ENCODE measurements around the gene ASMTL. TPM values are rescaled to one million over a fixed set of nuclear protein-coding genes. Genes with fewer than 3 reads are reported as not detected.
"Not testable (repeated sequence)": the region's sequence is repeated elsewhere in the genome, so short reads cannot be mapped to it uniquely, and the experiment has no call there.

ASMTL gene
- total RNA-seq, 6 experiments from 2014 or later, result 26.8 to 35.1 (median 32.8) TPM

GRCh38 chrX:1416327-1416784, 36.4 kb downstream of the ASMTL start:
- Mint-ChIP-seq H3K9me3 (peaks cover 12% of the 10 kb centered on the region), H3K27me3 (ENCODE audit: insufficient read depth) (peaks cover 7% of the 10 kb centered on the region; the same call in 1 of the 2 replicates), H3K4me3 (no peak overlapping the region), H3K4me1 (ENCODE audit: low read depth) (no peaks in the 10 kb centered on the region), H3K36me3 (ENCODE audit: low read depth) (peaks cover 27% of the 10 kb centered on the region), H3K27ac (no peak overlapping the region)
- no peak for DNase-seq
- TF ChIP-seq CTCF (IDR thresholded peaks at IDR 0.05), result no peak

- no peaks in the 10 kb centered on the region; the same call in 1 of the 2 replicates for H3K27me3 Mint-ChIP-seq (ENCODE audit: insufficient read depth)
- no peaks in the 10 kb centered on the region for H3K9me3 Mint-ChIP-seq
- H3K36me3 Mint-ChIP-seq (ENCODE audit: low read depth), result peaks cover 18% of the 10 kb centered on the region
- no peak overlapping the region for H3K4me3 Mint-ChIP-seq
- H3K27ac Mint-ChIP-seq, result no peak overlapping the region
- no peak for DNase-seq
- no peaks in the 10 kb centered on the region for H3K4me1 Mint-ChIP-seq (ENCODE audit: low read depth)
- TF ChIP-seq CTCF (IDR thresholded peaks at IDR 0.05), result no peak
Observed at GRCh38 chrX:1412551-1413161, 40.1 kb downstream of the ASMTL start.

GRCh38 chrX:1411326-1411725, 41.4 kb downstream of the ASMTL start:
- no peak overlapping the region for H3K4me3 Mint-ChIP-seq
- no peaks in the 10 kb centered on the region for H3K4me1 Mint-ChIP-seq (ENCODE audit: low read depth)
- no peaks in the 10 kb centered on the region for H3K9me3 Mint-ChIP-seq
- no peaks in the 10 kb centered on the region; the same call in 1 of the 2 replicates for H3K27me3 Mint-ChIP-seq (ENCODE audit: insufficient read depth)
- H3K27ac Mint-ChIP-seq, result no peak overlapping the region
- no peak for TF ChIP-seq CTCF (IDR thresholded peaks at IDR 0.05)
- no peak for DNase-seq
- peaks cover 18% of the 10 kb centered on the region for H3K36me3 Mint-ChIP-seq (ENCODE audit: low read depth)

GRCh38 chrX:1407035-1407434, 45.7 kb downstream of the ASMTL start:
- H3K27ac Mint-ChIP-seq, result no peak overlapping the region
- H3K27me3 Mint-ChIP-seq (ENCODE audit: insufficient read depth), result no peaks in the 10 kb centered on the region
- no peak for DNase-seq
- H3K4me3 Mint-ChIP-seq, result no peak overlapping the region
- H3K36me3 Mint-ChIP-seq (ENCODE audit: low read depth), result no peaks in the 10 kb centered on the region; the same call in 1 of the 2 replicates
- no peaks in the 10 kb centered on the region for H3K9me3 Mint-ChIP-seq
- TF ChIP-seq CTCF (IDR thresholded peaks at IDR 0.05), result no peak
- H3K4me1 Mint-ChIP-seq (ENCODE audit: low read depth), result no peaks in the 10 kb centered on the region

GRCh38 chrX:1405769-1406168, 46.9 kb downstream of the ASMTL start:
- DNase-seq; H3K27me3 Mint-ChIP-seq (ENCODE audit: insufficient read depth); H3K27ac Mint-ChIP-seq; H3K9me3 Mint-ChIP-seq; H3K4me1 Mint-ChIP-seq (ENCODE audit: low read depth); H3K36me3 Mint-ChIP-seq (ENCODE audit: low read depth); H3K4me3 Mint-ChIP-seq: not testable (repeated sequence)

GRCh38 chrX:1403867-1404266, 48.8 kb downstream of the ASMTL start:
- H3K36me3 Mint-ChIP-seq (ENCODE audit: low read depth); H3K27me3 Mint-ChIP-seq (ENCODE audit: insufficient read depth); H3K4me3 Mint-ChIP-seq; H3K27ac Mint-ChIP-seq; DNase-seq; H3K4me1 Mint-ChIP-seq (ENCODE audit: low read depth); H3K9me3 Mint-ChIP-seq: not testable (repeated sequence)

Measured in HFFc6 (cell line).